GM12892 (cell line): ENCODE measurements around the gene BAZ2B.

Experiments used
- POLR2A ChIP-seq: IDR thresholded peaks from 2 replicates; pipeline ENCODE4 v1.6.1; 2011; ENCODE audit warnings: low read depth, low read length, control low read depth
- POLR2AphosphoS5 ChIP-seq: IDR thresholded peaks from 2 replicates; pipeline ENCODE4 v1.6.1; 2011; ENCODE audit warnings: low read depth, low read length, control low read depth
- TAF1 ChIP-seq: IDR thresholded peaks from 2 replicates; pipeline ENCODE4 v1.6.1; 2011; ENCODE audit warnings: low read depth, mild to moderate bottlenecking, control low read depth, low read length, borderline replicate concordance

- TF ChIP-seq POLR2A (no peak), TAF1 (no peak), POLR2AphosphoS5 (no peak)
Observed at GRCh38 chr2:159497847-159498246, 118.5 kb downstream of the BAZ2B start.
